Endodermal cell (in vitro differentiated cells): ENCODE results near the gene MIDN. TPM values are rescaled to one million over a fixed set of nuclear protein-coding genes. Genes with fewer than 3 reads are reported as not detected.

ENCODE experiments used
- DNase-seq: peaks from one replicate; pipeline ENCODE4 v3.0.0-alpha.2; 2017
- H3K27ac ChIP-seq: 2 replicates; pipeline ENCODE4 v1.5.1; 2013; ENCODE audit warnings: mild to moderate bottlenecking, low read depth, low read length, moderate library complexity
- H3K27me3 ChIP-seq: 2 replicates; pipeline ENCODE4 v1.6.1; 2013; ENCODE audit warnings: mild to moderate bottlenecking, low read length, moderate library complexity; ENCODE audit not compliant: insufficient read depth, control insufficient read depth, poor library complexity, severe bottlenecking
- H3K36me3 ChIP-seq: 2 replicates; pipeline ENCODE4 v1.7.0; 2013; ENCODE audit warnings: mild to moderate bottlenecking, low read length, moderate library complexity; ENCODE audit not compliant: control insufficient read depth, insufficient read depth
- H3K4me1 ChIP-seq: one replicate; pipeline ENCODE4 v1.7.0; 2013; ENCODE audit warnings: low read length; ENCODE audit not compliant: control insufficient read depth, insufficient read depth
- H3K4me3 ChIP-seq: 2 replicates; pipeline ENCODE4 v1.5.1; 2013; ENCODE audit warnings: mild to moderate bottlenecking, low read length, moderate library complexity
- H3K9ac ChIP-seq: 2 replicates; pipeline ENCODE4 v1.6.1; 2013; ENCODE audit warnings: mild to moderate bottlenecking, low read length, moderate library complexity; ENCODE audit not compliant: poor library complexity, severe bottlenecking; ENCODE audit errors: extremely low read depth
- H3K9me3 ChIP-seq: 2 replicates; pipeline ENCODE4 v1.6.1; 2013; ENCODE audit warnings: mild to moderate bottlenecking, low read length, moderate library complexity; ENCODE audit not compliant: control insufficient read depth
- H3K27ac Mint-ChIP-seq: 2 replicates; pipeline ENCODE4 v1.8.0; 2020; ENCODE audit warnings: mixed read lengths
- H3K27me3 Mint-ChIP-seq: 2 replicates; pipeline ENCODE4 v1.8.0; 2021; ENCODE audit warnings: mild to moderate bottlenecking, mixed read lengths; ENCODE audit not compliant: insufficient read depth
- H3K36me3 Mint-ChIP-seq: 2 replicates; pipeline ENCODE4 v1.8.0; 2020; ENCODE audit warnings: low read depth, mixed read lengths
- H3K4me1 Mint-ChIP-seq: 2 replicates; pipeline ENCODE4 v1.8.0; 2020; ENCODE audit warnings: mixed read lengths
- H3K4me3 Mint-ChIP-seq: 2 replicates; pipeline ENCODE4 v1.8.0; 2020; ENCODE audit warnings: mild to moderate bottlenecking, moderate library complexity, mixed read lengths
- H3K9me3 Mint-ChIP-seq: 2 replicates; pipeline ENCODE4 v1.8.0; 2020; ENCODE audit warnings: mild to moderate bottlenecking, mixed read lengths
- WGBS, 2 experiments: methylation state at CpG; one replicate each; pipeline versions ENCODE4 v1.1.5 to v1.1.7; 2013; ENCODE audit warnings: missing lambda C conversion rate in 2 of 2, mixed read lengths in 1 of 2; ENCODE audit not compliant: insufficient coverage in 1 of 2, insufficient read length in 1 of 2; 5-methylcytosine and 5-hydroxymethylcytosine counted together
- total RNA-seq, 2 donors: library from RNA; stranded (reverse); fragmentation: NEBNext Ultra II Directional in 1 of 2; extraction: Animal tissue kit (Norgen Biotek cat#: 25700) in 1 of 2; gene quantifications; 2 replicates in 1 of 2; 3 replicates in 1 of 2; pipeline ENCODE4 v1.2.1, GENCODE V29; 2021
- TF ChIP-seq, protein P1 (sequence below): fragments of 200-600 bp; sonication (generic); conservative IDR thresholded peaks from 2 replicates; pipeline ENCODE4 v1.5.0; 2021; ENCODE audit warnings: antibody characterized with exemption, mild to moderate bottlenecking

The MIDN gene
- total RNA-seq, 2 donors from 2014 or later, result 183 to 185 TPM

DNA sequence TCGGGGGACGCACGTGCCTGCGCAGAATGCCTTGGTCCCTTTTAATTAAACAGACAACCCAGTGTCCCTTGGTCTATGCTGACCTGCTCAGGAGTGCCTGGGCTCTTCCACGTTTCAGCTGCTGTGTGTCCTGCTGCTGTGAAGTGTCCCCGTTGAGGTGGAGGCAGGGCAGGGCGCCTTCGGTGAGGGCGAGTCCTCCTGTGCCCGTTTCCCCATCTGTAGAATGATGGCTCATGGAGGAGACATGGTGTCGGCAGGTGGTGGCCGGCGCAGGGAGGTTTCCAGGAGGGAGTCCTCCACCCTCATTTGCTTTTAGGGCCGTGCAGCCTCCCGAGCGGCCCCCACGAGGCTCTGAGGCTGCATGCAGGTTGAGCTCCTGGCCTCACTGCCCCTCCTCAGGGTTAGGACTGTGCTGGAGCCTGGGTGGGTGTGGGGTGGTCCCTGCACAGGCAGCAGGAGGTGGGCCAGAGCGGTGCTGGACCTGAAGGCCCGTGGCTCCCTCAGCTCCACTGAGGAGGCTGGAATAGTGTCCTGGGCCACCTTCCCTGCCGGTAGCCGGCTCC, 34.0 kb upstream of the MIDN start:
- WGBS, 2 experiments, result 90 to 94% methylated on average over 15 to 21 of the region's 21 CpGs
- H3K9ac ChIP-seq, result no peak overlapping the region
- H3K9me3 ChIP-seq, result no peaks in the 10 kb centered on the region
- no peak for DNase-seq
- peaks cover 10% of the 10 kb centered on the region for H3K4me1 Mint-ChIP-seq
- no peak overlapping the region for H3K27ac ChIP-seq
- H3K36me3 Mint-ChIP-seq, result peaks cover 26% of the 10 kb centered on the region
- peaks cover 21% of the 10 kb centered on the region for H3K36me3 ChIP-seq
- H3K27me3 ChIP-seq, result no peaks in the 10 kb centered on the region
- no peak overlapping the region for H3K4me3 ChIP-seq
- TF ChIP-seq, protein P1, sequence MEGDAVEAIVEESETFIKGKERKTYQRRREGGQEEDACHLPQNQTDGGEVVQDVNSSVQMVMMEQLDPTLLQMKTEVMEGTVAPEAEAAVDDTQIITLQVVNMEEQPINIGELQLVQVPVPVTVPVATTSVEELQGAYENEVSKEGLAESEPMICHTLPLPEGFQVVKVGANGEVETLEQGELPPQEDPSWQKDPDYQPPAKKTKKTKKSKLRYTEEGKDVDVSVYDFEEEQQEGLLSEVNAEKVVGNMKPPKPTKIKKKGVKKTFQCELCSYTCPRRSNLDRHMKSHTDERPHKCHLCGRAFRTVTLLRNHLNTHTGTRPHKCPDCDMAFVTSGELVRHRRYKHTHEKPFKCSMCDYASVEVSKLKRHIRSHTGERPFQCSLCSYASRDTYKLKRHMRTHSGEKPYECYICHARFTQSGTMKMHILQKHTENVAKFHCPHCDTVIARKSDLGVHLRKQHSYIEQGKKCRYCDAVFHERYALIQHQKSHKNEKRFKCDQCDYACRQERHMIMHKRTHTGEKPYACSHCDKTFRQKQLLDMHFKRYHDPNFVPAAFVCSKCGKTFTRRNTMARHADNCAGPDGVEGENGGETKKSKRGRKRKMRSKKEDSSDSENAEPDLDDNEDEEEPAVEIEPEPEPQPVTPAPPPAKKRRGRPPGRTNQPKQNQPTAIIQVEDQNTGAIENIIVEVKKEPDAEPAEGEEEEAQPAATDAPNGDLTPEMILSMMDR, result no peak
- H3K27ac Mint-ChIP-seq, result peak overlapping the region; percentile 85
- no peaks in the 10 kb centered on the region for H3K4me1 ChIP-seq
- H3K9me3 Mint-ChIP-seq, result no peaks in the 10 kb centered on the region
- H3K4me3 Mint-ChIP-seq, result no peak overlapping the region
- no peaks in the 10 kb centered on the region for H3K27me3 Mint-ChIP-seq

DNA sequence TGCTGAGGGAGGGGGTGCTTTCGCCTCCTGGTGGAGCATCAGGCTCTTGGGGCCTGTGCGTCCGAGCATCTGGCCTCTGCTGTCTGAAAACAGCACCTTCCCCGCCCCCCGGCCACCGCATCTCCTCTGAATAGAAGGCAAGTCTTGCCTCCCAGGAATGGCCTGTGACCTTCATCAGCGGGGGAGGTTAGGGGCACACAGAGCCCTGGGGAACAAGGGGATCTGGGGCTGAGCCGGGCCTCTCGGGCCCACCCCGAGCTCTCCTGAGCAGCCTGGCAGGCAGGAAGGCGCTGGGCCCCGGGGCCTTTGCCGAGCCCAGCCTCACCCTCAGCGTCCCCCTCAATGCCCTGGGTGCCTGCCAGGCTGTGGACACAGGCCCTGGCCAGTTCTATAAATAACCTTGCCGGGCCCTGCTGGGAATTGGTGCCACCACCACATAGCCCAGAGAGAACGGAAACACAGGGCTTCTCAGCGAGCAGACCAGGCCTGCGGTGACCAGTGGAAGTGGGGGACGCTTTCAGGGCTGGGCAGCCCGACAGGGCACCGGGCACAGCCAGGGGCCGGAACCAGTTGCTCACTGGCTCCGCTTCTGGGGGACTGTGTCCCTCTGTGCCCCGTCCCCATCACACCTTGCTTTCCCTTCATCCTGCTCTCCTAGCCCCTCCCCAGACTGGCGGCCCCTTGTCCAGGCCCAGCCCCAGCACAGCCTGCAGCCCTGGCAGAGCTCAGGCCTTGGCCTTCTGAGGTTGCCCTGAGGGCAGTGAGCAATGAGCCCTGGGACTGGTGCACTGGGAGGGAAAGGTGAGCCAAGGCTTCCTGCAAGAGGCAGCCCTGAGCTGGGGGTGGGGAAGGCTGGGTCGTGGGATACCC, 33.3 kb upstream of the MIDN start:
- H3K36me3 ChIP-seq, result peaks cover 17% of the 10 kb centered on the region

DNA sequence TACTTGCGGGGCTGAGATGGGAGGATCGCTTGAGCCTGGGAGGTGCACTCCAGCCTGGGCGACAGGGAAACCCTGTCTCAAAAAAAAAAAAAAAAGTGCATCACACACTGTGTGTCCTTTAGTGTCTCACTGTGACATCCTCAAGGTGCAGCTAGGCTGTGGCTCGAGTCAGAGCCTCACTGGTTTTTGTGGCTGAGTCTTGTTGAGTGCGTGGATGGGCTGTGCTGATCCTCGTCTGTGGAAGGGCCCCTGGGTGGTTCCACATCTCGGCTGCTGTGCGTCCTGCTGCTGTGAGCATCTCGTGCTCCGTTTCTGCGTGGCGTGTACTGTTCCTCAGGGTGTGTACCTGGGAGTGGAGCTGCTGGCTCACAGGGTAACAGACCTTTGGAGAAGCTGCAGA, 31.6 kb upstream of the MIDN start:
- no peaks in the 10 kb centered on the region for H3K9me3 ChIP-seq
- TF ChIP-seq, protein P1, result no peak
- no peak overlapping the region for H3K9ac ChIP-seq
- no peaks in the 10 kb centered on the region for H3K4me1 ChIP-seq
- H3K4me3 ChIP-seq, result no peak overlapping the region
- Mint-ChIP-seq H3K27me3 (no peaks in the 10 kb centered on the region), H3K4me1 (peaks cover 6% of the 10 kb centered on the region), H3K4me3 (no peak overlapping the region), H3K36me3 (peaks cover 15% of the 10 kb centered on the region), H3K9me3 (no peaks in the 10 kb centered on the region), H3K27ac (no peak overlapping the region)
- no peak overlapping the region for H3K27ac ChIP-seq
- no peak for DNase-seq
- 94 to 95% methylated on average over 11 to 12 of the region's 12 CpGs for WGBS, 2 experiments
- H3K27me3 ChIP-seq, result no peaks in the 10 kb centered on the region
- H3K36me3 ChIP-seq, result peaks cover 23% of the 10 kb centered on the region

More for the DNA sequence above, 33.3 kb upstream of the MIDN start:
- Mint-ChIP-seq H3K4me1 (peaks cover 8% of the 10 kb centered on the region), H3K27me3 (no peaks in the 10 kb centered on the region), H3K9me3 (no peaks in the 10 kb centered on the region), H3K36me3 (peaks cover 21% of the 10 kb centered on the region), H3K27ac (no peak overlapping the region), H3K4me3 (no peak overlapping the region)
- no peak for DNase-seq
- TF ChIP-seq, protein P1, result no peak
- Histone ChIP-seq H3K9me3 (no peaks in the 10 kb centered on the region), H3K27me3 (no peaks in the 10 kb centered on the region), H3K4me3 (no peak overlapping the region), H3K4me1 (no peaks in the 10 kb centered on the region), H3K27ac (no peak overlapping the region), H3K9ac (no peak overlapping the region)
- WGBS, 2 experiments, result 95% methylated on average over 11 to 26 of the region's 26 CpGs
